ENCODE data around the gene TMEM184B. TPM values are rescaled to one million over a fixed set of nuclear protein-coding genes. Genes with fewer than 3 reads are reported as not detected.

Gene TMEM184B

DNA sequence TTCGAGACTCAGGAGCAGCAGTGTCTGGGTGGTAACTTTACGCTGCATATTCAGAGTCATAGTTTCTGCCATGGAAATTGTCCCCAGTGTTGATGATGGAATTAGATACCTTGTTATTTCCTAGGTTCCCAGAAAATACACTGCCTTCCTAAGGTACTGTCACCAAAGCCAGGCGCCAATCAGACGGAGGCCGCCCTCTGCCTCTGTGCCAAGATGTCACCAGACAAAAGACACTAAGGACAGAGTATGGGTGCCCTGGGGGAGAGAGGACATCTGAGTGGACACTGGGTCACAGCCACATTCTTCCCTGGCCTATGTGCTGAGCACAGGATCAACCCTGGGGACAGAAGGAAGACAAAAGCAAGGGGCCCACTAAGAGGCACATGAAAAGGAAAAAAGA, 102.3 kb downstream of the TMEM184B start:
- Histone ChIP-seq H3K27ac (ENCODE audit: low read depth, low read length) (no peak overlapping the region), H3K27me3 (ENCODE audit: insufficient read depth, low read length, poor library complexity) (no peaks in the 10 kb centered on the region), H3K79me1 (ENCODE audit: low read length) (no peaks in the 10 kb centered on the region), H2AK5ac (ENCODE audit: low read length) (no peak overlapping the region), H3K79me2 (ENCODE audit: control insufficient read depth, insufficient read depth, low read length) (no peaks in the 10 kb centered on the region), H4K8ac (ENCODE audit: low read depth, low read length) (no peak overlapping the region), H3K56ac (ENCODE audit: low read length) (no peak overlapping the region), H3K36me3 (ENCODE audit: control insufficient read depth, insufficient read depth, low read length) (no peaks in the 10 kb centered on the region), H3K23ac (ENCODE audit: low read length) (no peak overlapping the region), H3K4me1 (ENCODE audit: control insufficient read depth, low read depth, low read length) (no peaks in the 10 kb centered on the region), H4K5ac (ENCODE audit: low read length) (no peak overlapping the region), H2BK120ac (ENCODE audit: low read depth, low read length) (no peak overlapping the region), H3K4me2 (ENCODE audit: low read length) (no peak overlapping the region), H3K18ac (ENCODE audit: low read length) (no peak overlapping the region), H3K9ac (ENCODE audit: low read length) (no peak overlapping the region), H3K4me3 (ENCODE audit: low read length) (no peak overlapping the region), H2BK15ac (replicated peaks; ENCODE audit: low read depth) (no peak overlapping the region), H2BK5ac (ENCODE audit: low read length) (no peak overlapping the region), H3K4ac (ENCODE audit: low read depth, low read length) (no peak overlapping the region)
- WGBS (ENCODE audit: extremely low coverage, insufficient coverage, low lambda C conversion rate): no CpG with 5 or more reads among the region's 5 CpGs
- no peak for DNase-seq

Small RNAs within 50 kb of the gene (small RNA-seq; reads per million reads assigned to genes)
- not detected for gene RF00017 (ENCODE audit: insufficient read depth)
- gene RN7SL704P (ENCODE audit: insufficient read depth): not detected
